Stimulated activated CD8-positive, alpha-beta memory T cell treated with anti-CD3 and anti-CD28 coated beads, Interleukin-12 subunit alpha, Interleukin-12 subunit beta, amount 100 ng/mL, for 1 hour (primary cell): Measurements from ENCODE around the gene SEC61G.

Experiments used
- DNase-seq: peaks from one replicate; pipeline ENCODE4 v3.0.0-alpha.2; 2020; ENCODE audit warnings: low read depth

Gene SEC61G

DNA sequence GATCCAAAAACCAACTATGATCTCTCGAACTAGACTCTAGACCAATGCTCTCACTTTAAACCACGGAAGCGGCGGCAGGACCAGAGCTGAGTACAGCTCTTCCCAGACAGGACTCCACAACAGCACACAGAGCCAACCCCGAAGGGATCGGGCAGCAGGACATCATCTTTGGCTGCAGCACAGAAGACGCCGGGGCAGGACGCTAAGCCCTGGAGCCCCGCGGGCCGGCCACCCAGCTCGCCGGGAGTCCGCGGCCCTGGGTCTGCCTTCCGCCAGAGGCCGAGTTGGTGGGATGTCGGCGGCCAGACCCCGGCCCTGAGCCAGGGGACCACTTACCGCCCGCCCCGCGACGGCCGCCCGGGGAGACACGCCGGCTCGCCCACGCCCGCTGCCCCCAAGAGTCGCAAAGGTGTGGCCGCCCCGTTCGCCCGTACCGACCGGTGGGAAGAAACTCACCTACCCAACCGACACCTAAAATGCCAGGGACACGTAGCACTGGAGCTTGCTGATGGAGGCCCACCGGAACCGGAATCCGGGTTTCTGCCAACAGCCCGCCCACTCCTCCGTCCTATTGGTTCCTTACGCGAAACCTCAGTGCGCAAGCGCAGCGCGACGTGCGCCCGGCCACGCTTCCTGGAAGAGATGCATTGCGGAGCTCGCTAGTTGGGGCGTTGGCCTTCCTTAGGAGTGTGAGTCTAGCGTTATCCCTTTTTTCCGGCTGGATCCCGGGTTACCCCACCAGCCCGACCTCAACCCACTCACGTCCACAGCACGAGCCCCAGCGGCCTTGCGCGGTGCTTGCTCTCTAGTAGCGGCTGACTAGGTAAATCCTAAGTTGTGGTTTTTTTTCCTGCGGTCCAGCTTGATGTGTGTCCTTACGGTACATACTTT is at the start of gene SEC61G:
SEC61G (minus strand) TSS at position 510 of the 891 bp plus-strand sequence. CDS start 1,623 bp downstream, outside the sequence.
- peak; percentile 91 for DNase-seq

DNA sequence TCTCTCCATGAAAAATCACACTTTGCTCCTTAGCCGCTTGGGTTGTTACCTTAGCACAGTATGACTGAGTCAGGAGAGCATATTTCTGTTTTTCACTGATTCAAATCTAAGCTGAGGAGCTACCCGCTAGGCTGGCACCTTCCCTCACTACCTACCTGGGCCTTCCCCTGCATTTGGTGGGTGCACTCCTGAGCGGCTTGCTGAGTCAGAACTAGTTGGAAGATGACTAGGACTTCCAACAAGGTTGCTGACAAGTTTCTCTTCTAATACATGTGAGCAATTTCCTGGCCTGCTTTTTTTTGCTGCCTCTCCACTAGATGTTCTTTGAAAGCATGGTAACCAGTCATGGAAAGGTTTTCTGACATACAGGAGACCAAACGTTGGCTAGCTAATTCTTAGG is 43.8 kb upstream of the SEC61G start:
- no peak for DNase-seq

DNA sequence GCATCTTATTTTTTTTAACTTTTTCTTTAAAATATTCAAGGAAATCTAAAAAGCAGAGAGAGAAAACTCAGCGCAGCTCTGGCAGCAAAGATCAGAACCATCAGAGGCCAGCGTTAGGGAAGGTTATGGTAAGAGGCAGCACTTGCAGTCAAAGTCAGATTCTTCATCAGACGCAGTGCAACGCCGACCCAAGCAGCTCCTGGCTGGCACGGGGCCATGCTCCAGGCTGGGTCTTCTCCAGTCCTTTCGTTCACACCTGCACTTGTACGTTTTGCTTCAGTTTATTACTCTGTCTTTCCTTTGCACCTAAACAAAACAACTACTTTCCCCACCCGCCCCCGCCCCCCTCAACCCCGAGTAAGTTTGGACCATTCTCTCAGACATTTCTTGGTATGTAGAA is 43.1 kb upstream of the SEC61G start:
- no peak for DNase-seq

DNA sequence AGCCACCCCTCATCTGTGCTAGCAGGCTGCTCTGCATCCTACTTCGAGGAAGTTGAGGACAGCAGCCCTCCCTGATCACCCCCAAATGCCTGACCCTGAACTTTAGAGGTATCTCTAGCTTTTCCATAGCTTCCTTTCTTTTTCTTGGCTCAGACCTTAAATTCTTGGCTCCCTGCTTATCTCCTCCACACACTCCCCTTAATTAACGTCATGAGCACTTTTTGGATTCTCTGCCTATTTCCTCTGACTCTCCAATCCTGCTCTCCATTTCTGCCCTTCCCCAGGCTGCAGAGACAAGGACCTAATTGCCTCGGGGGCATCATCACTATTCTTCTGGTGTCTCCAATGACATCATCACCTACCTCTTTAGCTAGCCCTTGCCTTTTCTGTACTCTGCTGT is 40.8 kb upstream of the SEC61G start:
- DNase-seq, result no peak

DNA sequence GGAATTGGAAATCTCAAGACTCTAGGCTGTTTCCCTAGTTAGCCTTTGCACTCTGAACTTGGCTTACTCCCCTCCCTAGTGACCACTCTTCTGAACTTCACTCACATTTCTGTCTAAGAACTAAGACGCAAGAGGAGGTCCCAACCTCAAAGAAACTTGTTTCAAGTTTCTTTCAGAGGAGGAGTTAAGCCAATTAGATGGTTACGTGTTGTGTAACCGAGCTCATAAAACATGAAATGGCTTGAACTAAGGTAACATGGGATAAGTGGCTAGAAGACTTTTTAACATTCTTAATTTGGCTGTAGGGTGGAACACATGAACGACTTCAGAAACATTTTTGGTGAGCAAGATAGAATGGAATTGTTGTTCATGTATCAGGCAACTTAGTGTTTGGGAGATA is 39.5 kb upstream of the SEC61G start:
- no peak for DNase-seq

DNA sequence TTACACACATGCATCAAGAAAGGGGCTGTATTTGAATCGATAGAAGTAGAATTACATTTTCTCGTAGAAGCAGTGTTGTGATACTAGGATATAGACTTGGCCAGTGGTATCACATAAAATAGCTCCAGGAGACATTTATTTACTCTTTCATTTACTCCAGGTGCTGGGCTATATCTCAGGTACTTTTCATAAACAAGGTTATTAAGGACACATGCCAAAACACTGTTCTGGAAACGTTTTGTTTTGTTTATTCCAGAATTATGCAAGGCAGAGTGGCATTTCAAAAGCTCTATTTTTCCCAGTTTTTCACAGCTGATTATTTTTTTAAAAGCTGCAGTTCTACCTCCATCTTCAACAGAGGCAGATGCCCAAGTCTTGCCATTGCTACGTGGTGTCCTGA is 37.8 kb upstream of the SEC61G start:
- no peak for DNase-seq

DNA sequence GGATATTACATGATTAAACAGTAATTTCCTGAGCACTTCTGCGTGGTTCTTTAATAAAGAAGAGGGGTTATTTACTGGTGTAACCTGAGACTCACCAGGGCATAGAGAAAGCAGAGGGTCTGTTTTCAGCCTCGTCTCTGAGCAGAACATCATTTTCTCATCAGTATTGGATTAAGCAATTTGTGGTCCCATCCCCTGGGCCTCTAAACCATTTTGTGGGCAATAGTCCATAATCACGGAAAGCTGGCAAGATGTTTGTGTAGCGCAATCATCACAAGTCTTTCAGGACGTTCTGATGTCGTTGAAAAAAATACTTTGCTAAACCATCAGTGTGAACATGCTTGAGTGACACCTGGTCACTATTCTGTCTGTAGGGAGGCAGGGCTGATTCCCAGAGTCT is 37.1 kb upstream of the SEC61G start:
- DNase-seq, result no peak

DNA sequence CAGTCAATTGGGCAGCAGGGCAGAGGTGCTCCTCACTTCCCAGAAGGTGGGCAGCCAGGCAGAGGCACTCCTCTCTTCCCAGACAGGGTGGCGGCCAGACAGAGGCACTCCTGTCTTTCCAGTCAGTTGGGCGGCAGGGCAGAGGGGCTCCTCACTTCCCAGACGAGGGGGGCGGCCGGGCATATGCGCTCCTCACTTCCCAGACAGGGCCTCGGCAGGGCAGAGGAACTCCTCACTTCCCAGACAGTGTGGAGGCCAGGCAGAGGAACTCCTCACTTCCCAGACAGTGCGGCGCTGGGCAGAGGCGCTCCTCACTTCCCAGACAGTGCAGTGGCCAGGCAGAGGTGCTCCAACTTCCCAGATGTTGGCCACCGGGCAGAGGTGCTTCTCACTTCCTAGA is 33.4 kb upstream of the SEC61G start:
- no peak for DNase-seq

DNA sequence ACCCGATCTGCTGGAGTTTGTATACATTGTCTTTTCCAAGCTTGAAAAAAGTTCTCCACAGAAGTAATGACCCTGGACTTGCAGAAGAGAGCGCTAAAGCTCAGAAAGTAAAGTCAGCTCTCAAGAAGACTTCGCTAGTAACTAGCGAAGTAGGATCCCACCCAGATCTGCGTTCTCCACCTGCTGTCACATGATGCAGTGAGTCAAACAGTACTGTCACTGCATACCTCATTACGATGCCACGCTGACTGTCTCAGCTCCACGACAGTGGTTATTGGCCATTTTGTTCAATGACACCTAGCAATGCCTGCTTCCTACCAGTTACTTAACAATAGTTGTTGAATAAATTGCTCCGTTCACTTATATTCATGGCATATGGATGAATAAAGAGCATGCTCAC is 29.7 kb upstream of the SEC61G start:
- no peak for DNase-seq

DNA sequence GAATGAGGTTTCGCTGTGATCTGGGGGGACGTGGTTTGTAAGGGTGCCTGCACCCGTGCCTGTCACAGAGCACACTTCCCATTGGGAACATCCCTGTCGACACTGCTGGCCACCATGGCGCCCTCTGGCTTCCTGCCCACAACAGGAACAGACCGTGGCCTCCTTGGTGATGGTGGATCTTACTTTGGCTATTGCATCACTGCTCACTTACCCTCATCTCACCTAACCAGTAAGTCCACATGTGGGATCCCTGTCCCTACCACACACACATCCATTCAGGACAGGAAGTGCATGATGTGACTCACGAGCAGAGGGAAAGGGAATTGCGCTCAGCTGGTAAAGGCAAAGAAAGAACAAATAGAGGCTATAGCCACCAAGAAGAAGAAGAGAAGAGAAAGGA is 26.2 kb upstream of the SEC61G start:
- no peak for DNase-seq

DNA sequence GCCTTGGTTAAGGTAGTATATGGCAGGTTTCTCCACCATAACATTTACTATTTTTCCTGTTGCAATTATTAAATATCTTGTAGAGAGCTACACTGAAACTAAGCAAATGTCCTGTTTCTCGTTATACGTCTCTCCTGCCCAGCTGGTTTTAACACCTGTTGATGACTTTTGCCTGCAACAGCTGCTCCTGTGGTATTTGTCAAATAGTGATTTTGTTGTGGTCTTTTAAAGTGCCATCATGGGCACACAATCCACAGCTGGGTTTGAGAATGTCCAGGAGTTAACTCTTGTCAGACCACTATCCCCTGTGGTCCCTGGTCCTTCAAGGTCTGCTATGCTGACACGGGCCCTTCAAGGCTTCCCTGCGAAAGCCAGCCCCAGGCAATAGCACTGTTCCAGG is 24.9 kb upstream of the SEC61G start:
- no peak for DNase-seq

DNA sequence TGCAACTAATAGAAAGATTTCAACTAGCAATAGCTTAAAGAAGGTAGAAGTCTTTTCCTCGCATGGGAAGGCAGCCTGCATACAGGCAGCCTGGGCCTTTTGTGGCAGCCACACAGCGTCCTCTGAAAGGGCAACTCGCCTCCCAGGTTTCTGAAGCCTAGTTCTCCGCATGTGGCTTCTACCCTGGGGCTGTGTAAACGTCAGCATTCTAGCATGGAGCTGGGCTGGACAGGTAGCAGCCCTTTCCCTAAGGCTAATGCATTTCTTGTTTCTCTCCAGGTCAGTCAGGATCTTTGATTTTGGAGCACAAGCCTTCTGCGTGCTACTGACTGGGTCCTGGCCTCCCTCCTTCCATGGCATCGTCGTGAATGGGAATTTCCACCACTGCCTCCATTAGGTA is 23.8 kb upstream of the SEC61G start:
- DNase-seq, result no peak

DNA sequence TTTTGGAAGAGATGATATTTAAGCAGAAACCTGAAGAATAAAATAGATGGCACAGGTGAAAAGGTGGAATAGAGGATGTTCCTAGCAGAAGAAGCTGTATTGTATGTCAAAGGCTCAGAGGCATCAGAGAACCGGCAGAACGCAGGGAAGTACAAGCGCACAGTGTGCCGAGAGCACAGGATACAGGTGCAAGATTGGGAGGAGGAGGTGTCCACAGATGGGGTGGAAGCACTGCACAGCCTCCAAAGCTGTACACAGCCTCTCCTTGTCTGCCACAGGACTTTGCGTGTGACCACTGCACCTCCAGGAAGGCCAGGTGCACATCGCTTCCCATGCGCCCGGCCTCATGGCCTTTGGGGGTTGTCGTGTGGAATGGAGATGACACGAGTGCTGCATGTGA is 23.3 kb upstream of the SEC61G start:
- DNase-seq, result no peak

DNA sequence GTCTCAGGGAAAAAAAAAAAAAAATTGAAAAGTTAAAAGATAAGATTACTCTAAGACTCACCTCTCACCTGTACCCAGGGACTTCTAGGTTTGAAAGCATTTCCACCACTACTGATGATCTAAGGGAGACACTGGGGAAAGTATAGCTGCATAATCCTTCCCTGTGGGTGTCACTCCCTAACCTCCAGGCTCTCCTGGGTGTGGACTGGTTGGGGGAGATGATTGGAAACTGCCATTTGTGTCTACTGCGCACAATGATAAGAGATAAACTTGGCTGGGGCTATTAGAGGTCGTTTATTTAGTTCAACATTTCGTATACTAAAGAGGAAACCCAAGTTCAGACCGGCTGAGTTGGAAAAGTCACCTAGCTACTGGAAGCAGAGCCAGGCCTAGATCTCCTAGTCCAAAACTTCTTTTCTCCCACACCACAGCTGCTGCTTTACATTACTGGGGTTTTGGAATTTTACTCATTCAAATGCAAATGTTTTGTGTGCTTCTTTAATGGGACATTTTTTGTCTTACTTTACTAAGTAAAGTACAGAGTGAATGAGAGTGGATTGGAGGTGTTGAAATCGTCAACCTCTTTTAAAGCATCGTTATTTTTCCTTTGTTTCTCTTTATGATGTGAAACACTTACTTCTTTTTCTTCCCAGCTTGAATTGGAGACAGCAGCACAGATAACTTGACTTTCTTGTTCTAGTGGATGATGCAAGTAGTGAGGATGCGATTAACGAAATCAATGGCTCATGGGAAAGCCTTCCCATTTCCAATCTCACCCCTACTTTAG is 22.3 kb upstream of the SEC61G start:
- no peak for DNase-seq

DNA sequence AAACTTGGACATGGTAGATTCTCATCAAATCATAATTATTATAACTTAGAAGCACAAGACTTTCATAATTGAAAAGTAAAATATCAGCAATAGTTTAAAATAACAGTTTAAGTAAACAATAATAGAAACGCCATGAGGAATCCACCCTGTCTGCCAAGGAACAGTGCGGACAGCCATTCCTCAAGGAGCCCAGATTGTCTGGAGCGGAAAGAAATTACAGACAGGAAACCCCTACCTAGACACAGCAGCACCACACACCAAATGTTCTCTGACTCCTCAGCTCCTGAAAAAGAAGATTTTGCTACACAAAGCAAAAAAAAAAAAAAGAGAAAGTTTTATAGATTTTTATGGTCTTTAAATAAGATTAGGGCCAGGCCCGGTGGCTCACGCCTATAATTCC is 21.5 kb upstream of the SEC61G start:
- DNase-seq, result no peak

DNA sequence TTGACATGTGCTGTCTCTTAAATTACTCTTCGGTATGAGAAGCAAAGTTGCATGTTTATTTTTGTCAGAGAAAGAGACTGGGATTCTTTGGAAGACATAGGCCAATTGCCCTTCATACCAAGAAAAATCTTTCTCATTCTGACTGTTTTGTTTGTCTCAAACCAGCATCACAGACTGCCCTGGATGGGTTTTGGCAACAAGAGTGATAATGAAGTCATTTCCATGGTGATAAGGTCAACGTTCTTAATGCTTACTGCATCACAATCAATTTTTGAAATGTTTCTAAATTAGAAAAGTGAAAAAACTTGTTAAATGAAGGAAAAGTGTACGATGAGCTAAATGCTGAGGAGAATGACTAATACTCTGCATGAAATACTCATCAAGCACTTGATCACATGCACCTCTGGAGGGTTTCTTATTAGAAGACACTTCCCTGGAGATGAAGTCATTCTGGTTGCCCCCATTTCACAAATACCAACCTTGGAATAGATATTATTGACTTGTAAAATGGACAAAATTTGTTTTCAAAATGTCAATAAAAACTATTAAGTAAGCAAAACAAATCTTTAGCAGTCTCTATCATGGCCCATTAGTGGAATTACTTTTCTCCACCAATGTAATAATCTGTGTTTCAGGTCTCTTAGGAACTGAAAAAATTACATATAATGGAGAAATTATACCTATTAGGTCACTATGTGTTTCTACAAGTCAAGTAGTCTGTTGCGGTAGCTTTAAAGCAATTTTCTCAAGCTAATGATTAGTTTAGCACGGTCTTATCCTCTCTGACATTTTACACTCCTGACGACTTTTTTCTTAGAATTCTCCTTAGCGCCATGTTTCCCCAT is 19.9 kb upstream of the SEC61G start:
- DNase-seq, result no peak

DNA sequence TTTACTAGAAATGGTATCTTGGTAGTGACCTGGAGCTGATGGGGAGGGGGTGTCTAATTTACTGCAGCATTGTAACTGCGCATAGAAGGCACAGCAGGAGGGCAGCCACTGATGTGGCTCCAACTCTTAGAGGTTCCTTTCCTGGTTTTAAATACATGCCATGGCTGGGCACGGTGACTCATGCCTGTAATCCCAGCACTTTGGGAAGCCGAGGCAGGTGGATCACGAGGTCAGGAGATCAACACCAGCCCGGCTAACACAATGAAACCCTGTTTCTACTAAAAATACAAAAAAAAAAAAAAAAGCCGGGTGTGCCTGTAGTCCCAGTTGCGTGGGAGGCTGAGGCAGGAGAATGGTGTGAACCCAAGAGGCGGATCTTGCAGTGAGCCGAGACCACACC is 19.2 kb upstream of the SEC61G start:
- no peak for DNase-seq

DNA sequence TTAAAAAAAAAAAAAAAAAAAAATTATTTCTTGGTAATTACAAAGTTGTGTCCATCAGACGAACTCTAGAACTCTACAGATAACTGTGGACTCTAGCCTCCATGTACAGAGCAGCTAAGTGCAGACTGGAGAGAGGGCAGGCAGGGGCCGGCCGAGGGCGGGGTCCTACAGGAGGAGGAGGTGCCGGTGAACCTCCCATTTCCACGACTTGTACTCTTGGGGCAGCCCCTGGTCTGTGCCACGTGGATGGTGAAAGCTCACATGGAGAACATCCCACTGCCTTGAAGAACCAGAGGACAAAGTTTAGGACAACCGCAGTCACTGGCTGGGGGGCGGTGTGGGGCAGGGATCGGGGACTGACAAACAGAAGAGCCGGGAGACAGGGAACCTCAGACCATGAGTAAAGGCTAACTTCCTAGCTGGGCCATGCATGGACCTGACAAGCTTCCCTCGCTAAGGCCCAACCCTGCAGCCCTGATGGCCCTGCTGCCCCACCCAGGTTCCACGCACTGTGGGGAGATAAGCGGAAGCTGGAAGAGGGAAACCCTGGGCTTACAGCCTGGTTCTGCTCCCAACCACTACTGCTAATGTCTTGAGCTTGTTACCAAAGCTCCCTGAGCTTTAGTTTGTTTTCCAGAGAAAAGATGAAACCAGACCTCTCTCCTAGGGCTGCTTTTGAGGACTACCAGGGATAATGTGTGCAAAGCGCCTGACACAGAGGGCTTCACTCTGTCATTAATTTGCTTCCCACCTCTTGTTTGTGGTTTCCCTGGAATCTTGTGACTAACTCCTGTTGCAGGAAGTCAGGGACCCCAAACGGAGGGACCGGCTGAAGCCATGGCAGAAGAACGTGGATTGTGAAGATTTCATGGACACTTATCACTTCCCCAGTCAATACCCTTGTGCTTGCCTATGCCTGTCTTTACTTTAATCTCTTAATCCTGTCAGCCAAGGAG is 16.1 kb upstream of the SEC61G start:
- DNase-seq, result no peak

DNA sequence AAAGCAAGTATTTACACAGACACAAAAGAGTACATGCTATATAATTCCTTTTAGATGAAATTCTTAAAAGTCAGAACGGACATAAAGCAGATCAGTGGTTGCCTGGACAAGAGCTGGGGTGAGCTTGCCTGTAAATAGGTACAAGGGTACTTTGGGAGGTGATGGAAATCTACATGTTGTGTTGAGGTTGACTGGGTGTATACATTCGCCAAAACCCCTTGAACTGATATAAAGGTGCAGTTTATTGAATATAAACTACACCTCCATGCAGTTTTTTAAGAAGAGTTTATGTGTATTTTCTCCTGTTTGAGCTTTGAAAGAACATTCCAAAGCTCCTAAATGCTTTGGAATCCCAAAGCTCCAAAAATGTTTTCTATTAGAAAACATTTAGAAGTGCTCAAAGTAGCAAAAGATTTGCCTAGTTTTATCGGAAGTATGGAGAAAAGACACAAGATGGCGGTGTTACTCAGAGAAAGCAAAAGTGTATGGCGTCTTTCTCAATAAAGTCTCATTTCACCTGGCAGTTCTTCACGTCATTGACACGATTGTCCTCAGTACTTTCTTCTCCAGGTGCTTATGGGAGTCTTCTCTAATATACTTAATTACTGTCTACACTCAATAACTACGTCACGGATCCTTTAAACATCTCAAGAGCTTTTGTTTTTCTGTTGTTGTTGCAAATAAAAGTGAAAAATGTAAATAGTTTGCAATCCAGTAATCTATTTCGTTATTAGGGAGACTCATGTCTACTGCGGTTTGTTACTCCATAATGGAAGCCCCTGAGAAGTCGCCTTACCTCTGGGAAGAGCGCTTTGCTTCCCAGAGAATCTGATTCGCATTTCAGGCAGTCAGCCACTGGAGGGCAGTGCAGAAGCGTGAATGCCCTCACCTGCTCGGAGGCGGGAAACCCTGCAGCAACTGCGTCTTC is 14.7 kb upstream of the SEC61G start:
- DNase-seq, result peak; percentile 42

DNA sequence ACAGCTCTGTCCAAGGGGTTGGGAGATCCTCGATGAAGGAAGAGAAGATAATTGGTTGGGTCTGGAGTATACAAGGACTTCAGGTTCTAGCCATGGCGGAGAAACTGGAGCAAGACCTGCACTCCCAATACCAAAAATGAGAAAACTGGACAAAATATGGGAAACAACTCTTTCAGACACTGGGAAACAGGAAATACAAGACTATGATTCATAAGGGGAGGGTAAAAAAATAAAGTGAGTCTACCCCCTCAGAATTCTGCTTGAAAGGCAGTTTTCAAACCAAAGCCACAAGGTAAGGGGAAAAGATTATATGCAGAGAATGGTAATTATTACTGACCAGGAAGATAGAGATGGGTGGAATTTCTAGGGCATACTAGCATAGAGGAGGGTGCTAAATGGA is 10.2 kb upstream of the SEC61G start:
- no peak for DNase-seq
